IMR-90 (cell line): ENCODE measurements around the gene DYSF.

ENCODE experiments used
- CTCF ChIP-seq: conservative IDR thresholded peaks from 2 replicates; pipeline ENCODE4 v1.5.1; 2012; ENCODE audit warnings: mild to moderate bottlenecking, low read depth, low read length, improper control_type of control experiment
- POLR2A ChIP-seq: IDR thresholded peaks from 2 replicates; pipeline ENCODE4 v1.6.1; 2012; ENCODE audit warnings: mild to moderate bottlenecking, low read depth, low read length
- RCOR1 ChIP-seq: IDR thresholded peaks from 2 replicates; pipeline ENCODE4 v1.6.1; 2012; ENCODE audit warnings: mild to moderate bottlenecking, low read length, improper control_type of control experiment; ENCODE audit not compliant: insufficient replicate concordance

- TF ChIP-seq CTCF (no peak), POLR2A (no peak), RCOR1 (no peak)
These were observed 261.4 kb downstream of the DYSF start for GRCh38 chr2:71714601-71715240.
